ENCODE results near the gene EPHA8.

- TF ChIP-seq CTCF (conservative IDR thresholded peaks at IDR 0.05; ENCODE audit: low read depth, low read length) (no peak), EZH2phosphoT487 (IDR thresholded peaks at IDR 0.05; ENCODE audit: borderline replicate concordance, low read length) (no peak)
Measured at GRCh38 chr1:22595108-22595507, 31.8 kb downstream of the EPHA8 start.

All from PC-3 (cell line).